ENCODE data around the gene AFTPH.
A peak's percentile ranks its signal among the peaks of the same experiment; 100 is the strongest.

AFTPH gene

DNA sequence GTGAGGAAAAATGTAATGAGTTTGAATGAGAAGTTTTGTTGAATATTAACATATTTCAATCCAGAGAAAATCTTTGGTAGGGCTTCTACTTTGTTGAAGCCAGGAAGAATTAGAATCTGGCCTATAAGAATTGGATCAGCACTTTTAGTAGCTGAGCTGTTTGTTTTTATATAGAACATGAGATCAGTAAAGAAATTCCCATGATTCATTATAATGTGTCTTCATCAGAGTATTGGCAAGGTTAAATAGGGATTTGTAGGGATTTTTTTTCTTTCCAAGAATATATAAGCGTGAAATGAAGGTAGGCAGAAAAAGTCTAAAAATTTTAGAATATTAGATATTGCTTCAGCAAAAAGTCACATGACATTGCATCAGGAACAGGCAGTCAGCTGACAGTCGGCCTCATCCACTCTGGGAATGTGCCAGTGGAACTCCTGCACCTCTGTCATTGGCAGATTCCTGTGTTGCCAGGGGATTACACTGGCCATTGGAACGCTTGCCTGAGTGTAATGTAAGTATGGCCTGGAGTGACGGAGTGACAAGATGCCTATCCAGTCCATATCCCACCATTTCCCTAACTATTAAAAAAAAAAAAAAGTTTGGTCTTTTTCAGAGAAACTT, 69.0 kb downstream of the AFTPH start:
- DNase-seq: no peak

DNA sequence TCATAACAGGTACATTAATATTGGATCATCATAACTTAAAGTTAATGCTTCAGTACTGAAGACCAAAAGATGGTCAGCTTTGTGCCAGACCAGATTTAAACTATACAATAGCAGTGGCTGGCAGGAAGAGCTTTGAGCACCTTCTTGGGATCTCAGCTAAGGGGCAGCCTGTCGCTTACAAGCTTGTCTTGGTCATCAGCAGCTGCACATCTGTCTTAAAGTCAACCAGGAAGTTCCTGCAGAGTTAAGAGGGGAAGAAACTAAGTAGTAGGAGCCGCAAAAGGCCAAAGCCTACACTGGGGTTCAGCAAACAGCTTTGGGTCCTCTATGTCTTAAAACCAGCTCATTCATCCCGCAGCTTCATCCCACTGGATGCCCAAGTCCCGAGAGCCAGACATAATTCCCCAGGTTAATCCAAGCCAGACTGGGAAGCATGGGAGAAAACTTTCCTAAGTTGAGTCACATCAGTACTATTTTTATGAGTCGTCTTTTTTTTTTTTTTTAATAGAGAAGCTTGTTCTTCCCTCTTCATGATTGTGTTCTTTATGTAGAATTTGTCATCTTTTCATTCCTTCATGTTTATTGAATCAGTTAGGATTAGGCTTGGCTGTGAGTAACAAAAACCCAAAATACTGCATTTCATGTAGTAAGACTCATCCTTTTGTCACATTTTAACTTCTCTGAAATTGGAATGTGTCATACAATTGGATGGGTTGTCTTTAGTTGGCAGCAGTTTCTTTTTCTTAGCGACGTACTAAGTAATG, 70.3 kb downstream of the AFTPH start:
- no peak for DNase-seq

DNA sequence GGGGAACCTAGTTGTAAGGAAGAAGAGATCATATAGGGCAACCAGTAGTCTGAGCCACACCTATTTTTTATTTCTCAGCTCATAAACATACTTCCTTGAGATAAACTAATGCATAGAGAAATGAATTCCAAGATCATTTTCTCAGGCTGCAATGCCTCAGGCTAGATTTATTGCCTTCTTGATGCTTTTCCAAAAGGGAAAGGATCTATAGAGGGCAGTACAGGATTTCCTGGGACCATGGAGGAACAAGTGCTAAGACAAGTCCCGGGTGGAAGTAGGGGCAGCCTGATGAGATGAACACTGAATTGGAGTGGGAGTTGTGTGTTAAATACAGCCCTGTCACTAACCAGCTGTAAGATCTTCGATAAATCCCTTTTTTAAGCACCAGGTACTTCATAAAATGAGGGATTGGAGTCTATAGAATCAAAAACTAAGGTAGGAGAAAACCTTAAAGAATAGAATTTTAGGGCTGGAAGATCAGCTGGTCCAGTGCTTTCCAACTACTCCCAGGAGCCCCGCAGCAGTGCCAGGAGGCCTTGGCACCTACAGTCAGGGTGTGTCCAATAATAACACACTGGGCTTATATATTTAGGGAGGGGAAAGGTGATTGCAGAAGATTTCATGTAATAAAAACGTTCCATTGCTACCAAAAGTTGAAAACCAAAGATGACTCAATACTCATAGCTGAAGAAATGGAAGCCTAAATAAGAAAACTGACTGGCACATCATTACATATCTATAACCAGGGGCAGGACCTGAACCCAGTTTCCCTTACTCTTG, 71.5 kb downstream of the AFTPH start:
- DNase-seq: no peak

DNA sequence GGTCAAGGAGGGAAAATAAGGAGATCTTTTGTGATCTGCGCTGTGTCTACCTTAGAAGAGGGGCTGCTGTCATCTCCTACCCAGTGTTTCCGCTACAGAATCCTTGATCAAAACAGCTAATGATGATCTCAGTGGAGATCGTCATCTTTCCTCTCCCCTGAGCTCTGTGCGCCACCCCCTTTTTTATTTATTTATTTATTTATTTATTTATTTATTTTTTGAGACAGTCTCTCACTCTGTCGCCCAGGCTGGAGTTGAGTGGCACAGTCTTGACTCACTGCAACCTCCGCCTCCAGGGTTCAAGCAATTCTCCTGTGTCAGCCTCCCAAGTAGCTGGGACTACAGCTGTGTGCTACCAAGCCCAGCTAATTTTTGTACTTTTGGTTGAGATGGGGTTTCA, 74.1 kb downstream of the AFTPH start:
- DNase-seq: no peak

DNA sequence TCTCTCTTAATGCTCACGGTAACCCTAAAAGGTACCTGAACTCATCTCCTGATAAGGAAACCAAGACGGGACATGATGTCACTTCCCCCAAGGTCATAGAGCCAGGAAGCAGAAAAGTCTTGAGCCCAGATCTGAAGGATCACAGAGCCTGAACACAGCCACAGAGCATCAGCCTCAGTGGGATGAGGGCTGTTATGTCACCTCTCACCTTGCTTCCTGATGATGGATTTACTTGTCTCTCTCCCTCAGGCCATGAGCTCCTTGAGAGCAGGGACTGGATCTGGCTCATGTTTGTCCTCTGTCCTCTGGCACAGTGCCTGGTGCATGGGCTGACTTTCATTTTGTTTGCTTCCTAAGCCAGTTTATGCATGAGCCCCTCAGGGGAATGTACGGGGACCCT, 75.3 kb downstream of the AFTPH start:
- DNase-seq: no peak

DNA sequence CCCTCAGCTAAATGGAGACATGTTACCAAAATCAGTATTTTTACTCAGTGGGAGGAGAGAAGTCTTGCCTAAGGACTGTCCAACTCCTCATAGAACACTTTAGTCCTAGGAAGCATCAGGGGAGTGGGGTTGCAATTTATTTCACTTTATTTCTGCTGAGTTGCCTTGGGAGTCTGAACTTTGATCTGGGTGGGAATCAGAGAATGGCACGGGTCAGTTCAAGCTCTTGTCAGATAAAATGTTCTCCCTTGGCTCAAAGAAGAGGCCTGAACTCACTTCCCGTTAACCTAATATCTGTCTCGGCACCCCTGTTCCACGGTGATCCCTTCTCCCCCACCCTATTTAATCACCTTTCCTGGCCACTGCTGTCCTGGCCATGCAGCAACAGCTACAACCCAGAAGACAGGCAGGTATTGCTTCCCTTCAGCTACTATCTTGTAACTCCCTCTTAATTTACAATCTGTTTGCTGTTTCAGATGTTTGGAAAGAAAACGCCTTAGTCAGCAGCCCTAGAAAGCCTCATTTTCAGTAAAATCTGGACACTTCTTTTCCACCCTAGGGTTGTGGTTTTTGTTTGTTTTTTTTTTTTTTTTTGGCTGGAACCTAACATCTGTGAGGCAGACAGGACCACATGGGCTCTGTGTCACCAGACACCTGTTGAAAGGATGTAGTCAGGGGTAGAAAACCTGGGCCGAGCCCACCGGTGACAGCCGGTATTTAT, 77.1 kb downstream of the AFTPH start:
- no peak for DNase-seq

DNA sequence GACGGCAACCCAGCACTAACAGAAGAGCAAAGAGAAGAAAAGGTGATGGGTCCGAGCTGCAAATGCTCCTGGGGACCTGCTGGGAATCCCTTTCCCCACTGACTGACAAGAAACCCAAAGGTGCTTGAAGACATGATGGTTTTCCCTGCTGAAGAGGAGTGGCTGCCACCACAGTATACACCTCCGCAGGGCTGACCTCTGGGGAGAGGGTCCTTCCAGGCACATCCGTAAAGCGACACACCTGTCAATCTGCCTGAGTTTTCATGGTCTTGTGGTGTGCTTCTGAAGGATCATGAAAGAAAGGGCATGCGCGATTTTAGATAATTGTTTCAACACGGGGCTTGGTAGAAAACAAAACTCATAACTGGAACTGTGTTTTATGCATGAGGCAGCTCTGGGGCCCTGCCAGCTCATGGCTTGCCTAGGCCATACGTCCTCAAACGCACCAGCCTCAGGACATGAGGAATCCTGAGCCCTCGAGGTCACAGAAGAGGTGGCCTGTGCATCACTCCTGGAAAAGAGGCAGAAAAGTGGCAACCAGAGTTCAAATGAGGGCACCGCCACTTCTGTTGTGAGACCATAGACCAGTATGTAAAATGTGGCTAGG, 77.8 kb downstream of the AFTPH start:
- no peak for DNase-seq

DNA sequence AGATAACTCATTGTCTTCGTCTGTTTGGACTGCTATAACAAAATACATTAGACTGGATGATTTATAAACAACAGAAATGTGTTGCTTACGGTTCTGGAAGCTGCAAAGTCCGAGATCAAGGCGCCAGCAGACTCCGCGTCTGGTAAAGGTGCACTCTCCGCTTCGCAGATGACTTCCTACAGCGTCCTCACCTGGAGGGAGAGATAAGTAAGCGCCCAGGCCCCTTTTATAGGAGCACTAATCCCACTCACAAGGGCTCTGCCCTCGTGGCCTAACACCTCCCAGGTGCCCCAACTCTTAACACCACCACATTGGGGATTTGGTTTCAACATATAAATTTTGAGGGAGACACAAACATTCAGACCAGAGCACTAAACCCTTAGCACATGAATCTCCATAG, 78.3 kb downstream of the AFTPH start:
- no peak for DNase-seq

DNA sequence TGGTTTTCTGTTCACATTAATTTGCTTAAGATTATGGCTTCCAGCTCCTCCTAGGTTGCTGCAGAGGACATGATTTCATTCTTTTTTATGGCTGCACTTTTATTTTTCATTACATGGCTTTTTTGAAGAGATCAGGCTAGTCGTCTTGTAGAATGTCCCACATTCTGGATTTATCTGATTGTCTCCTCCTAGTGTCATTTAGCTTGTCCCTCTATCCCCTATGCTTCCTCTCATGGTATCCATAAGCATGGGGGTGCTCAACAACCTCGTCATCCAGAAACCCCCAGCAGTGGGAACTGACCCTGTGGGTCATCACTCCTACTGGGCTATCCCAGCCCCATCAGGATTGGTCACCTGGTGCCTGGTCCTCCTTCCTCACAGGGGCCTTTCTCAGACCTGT, 80.0 kb downstream of the AFTPH start:
- no peak for DNase-seq

DNA sequence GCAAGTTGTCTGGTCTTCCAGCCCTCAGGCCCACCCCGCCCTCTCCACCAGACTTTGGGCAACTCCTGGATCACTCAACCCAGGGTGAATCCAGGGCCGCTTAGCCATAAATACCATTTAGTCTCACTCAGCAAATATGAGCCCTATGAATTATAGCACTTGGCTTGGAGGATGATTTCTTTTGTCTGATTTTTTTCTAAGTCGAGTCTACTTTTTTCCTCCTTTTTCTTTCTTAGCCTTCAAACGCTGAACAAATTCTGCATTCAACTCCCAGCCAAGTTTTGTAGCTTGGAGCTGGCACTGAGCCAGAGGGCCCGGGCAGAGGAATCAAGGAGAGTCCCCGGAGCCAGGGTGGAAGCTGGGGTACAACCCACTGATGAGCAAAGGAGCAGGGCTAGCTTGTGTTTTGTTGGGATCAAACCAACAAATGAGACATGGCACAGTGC, 80.9 kb downstream of the AFTPH start:
- no peak for DNase-seq

DNA sequence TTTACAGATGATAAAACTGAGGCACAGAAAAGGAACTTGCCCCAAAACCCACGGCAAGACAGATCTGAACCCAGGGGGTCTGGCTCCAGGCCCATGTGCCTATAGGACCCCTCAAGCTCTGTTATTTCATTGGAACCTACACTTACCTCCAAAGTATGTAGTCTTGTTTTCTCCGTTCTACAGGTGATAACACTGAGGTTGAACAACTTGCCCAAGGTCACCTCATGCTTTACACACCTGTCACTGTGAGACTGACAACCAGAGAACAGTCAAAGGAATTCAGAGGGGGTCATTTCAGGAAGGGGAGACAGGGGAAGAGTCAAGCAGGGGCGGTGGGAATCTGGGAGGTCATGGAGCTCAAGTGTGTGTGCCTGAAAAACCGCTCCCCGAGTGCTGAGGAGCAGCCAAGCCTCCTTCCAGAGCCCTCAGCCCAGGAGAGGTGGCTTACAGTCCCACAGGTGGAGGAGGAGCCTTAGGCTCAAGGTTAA, 81.9 kb downstream of the AFTPH start:
- no peak for DNase-seq

DNA sequence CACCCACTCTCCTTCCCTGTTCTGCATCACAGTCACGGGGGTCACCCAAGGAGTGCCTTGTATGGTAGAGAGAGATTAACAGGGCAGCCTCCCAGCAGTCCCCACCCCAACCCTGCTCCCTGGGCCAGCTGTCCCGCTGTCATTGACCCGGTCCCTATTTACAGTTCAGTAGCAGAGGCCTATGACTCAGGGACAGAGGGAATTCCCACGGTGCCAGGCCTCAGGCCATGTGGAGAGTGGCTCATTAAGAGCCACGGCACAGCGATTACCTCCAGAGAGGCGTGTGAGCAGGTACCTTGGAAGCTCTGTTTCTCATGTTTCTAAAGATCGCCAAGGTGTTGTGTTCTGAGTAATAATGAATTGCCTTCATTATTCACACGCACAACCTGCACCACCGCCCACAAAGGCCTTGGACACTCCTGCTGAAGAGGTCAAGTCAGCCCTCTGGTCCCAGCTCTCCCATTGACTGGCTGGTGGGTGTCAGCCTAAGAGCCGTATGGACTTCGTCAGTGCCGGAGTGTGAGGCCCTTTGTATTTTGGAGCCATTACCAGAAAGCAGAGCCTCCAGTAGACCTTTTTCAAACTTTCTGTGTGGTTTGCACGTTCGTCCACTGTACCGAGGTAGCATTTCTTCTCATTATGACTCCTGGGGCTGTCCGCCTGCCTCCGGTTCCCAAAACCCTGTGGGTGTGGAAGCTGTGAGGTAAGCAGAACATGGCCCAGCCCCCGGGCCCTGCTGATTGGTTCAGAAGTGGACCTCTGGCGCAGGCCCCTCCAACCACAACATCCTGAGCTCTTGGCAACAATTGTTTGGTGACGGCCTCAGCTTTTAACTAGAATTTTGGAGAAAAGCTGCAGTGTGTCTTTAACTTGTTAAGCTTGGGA, 82.6 kb downstream of the AFTPH start:
- no peak for DNase-seq

DNA sequence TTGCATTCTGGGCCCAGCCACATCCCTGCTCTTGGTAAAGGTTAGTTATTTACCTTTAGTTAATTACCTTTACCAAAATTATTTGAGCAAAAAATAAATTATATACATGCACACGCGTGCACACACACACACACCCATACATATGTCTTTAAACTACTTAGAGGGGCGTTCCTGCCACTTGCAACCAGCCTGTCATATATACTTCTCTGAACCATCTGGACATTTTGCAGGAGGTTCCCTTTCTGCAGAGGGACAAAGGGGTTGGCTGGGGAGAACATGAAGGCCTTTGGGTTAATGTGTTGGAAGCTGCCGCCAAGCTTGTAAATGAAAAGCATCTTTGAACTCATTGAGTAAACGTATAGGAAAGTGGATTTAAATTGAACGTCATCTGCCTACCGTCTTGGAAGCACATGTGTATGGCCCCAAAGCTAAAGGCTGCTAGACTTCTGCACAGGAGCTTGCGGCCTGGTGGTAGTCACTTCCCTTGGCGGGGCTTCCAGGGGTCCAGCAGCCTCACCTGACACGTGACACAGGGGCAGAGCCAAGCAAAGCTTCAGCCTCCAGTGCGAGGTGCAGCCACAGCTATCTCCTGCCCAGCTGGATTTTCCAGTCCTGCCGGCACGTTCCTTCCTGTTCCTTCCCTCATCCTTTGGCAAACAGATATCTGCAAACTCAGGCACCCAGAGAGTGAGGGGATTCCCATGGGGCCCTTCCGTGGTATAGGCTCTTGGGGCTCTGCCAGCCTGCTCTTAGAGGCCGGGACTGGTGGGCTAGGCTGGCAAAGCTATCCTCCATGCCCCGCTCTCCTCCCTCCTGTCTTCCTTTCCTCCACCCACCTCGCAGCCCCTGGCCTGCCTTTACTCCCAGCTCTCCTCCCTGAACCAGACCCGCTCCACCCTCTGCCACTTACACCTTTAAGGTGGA, 83.5 kb downstream of the AFTPH start:
- DNase-seq: peak; percentile 26

DNA sequence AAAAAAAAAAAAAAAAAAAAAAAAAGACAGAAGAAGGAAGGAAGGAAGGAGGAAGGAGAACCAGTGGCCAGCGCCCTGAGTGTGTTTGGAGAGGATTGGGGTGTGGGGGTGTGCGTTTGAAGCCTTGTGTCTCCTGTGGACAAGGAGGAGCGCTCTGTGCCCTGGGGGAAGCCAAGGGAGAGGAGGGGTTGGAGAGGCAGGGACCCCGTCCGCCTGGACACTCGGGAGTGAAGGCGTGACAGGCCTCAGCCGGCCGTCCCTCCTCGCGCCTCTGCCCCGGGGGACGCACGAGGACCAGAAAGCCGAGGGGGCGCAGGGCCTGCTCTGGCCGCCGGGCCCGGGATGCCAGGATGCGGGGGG, 84.7 kb downstream of the AFTPH start:
- DNase-seq: no peak

DNA sequence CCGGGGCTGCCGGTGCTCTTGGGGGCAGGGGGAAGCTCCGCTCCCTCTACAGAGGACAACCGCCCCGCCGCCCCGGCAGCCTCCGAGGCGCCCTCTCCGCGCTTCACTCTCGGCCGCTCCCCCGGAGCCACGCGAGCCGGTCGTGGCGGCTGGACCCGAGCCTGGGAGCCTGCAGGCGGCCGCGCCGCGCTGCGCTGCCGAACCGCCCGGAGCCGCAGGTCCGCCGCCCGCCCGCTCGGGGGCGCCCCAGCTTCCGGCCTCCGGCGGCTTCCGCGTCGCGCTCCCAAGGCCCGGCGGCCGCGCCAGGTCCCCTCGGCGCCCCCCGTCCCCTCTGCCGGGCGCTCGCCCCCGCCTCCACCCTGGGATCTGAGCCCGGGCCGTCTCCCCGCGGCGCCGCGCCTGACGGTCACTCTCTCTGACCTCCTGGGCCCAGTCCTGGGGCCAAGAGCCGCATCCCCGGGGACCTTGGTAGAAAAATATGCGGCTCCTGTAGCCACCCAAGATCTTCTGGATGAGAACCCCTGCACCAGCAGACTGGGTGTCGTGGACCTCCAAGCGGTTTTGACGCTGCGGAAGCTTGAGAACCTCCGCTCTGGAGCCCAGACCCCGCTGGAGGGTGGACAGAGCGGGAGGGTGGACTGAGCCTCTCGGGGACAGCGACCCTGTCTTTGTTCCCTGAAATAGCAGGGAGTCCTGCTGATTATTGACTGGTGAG, 85.3 kb downstream of the AFTPH start:
- DNase-seq: no peak

DNA sequence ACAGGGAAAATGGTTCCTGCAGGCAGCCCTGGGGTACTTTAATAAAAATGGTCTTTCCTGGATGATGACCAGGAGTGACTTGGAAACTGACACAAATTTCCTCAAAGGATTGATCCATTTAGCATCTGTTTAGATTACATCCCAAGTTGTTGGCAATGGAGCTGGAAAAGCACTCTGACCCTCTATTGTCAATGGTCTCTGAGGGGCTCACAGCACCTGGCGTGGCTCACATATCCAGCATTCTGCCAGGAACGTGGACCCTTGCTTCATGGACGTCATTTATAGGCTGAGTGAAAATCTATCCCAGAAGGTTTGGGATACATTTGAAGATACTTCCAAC, 85.8 kb downstream of the AFTPH start:
- no peak for DNase-seq

DNA sequence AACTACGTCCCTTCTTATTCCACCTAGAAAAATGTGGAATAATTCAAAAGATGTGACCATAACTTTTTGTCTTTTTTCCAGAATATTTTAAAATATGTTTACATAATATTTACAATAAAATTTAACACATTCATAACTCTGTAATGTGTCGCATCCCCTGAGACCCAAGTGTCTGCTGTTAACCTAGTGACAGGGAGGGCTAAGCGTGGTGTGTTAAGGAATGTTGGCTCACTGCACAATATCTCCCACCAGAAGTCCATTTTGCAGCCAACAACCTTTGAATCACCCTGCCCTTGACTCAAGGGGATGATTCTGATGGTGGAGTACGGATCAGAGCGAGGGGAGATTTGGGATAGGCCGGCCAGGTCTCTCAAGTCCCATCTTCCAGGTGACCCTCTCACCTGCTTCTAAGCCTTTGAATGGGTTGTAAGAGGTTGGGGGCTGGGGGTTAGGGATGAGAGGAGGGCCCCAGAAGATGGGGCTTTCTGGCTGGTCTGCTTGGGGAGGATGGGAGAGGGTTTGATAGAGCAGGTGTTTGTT, 86.3 kb downstream of the AFTPH start:
- DNase-seq: no peak

DNA sequence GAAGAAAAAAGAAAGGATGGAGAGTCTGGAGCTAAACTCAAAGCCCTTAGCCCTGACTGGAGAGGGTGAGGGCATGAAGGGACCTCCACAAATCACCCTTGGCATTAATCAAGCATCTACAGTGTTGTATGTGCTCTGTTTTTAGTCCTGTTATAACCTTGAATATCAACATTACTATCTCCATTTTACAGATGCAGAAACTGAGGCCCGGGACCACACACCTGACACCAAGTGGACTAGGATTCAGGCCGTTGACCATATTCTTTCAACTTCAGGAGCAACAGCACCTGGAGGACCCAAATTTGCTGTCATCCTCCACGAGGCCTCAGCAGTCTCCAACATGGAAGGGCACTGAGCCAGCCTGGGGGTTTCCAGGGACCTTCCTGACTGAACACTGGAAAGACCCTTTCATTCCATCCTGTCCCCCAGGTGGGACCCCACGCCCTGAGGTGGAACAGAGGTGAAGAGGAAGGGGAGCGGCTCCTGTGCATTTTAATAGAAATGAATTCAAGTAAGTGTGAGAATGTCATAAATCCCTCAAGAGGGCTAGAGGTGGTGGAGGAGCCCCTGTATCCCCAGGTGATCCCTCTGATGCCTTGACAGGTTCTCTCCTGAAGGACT, 88.6 kb downstream of the AFTPH start:
- no peak for DNase-seq

DNA sequence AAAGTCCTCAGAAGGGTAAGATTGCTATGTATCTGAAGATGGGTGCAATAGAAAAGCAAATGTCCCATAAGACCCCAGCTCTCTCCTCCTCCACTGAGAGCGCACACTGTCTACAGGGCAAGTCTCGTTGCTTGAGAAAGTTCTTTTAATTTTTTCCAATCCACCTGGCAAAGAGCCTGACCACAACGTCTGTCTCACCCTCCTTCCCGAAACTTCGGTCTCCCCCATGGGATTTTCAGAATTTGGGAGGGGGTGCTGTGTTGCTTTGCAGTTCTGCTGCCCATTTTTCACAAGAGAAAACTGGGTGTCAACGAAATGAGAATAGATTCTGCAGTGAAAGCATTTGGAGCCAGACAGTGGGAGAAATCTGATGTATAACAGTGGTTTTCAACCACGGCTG, 89.1 kb downstream of the AFTPH start:
- DNase-seq: no peak
